Measurements from ENCODE around the gene PKNOX2. TPM values are rescaled to one million over a fixed set of nuclear protein-coding genes. Genes with fewer than 3 reads are reported as not detected.
A peak's percentile ranks its signal among the peaks of the same experiment; 100 is the strongest.

Gene PKNOX2
- total RNA-seq, 1 donor from 2014 or later = 0.63 TPM

DNA sequence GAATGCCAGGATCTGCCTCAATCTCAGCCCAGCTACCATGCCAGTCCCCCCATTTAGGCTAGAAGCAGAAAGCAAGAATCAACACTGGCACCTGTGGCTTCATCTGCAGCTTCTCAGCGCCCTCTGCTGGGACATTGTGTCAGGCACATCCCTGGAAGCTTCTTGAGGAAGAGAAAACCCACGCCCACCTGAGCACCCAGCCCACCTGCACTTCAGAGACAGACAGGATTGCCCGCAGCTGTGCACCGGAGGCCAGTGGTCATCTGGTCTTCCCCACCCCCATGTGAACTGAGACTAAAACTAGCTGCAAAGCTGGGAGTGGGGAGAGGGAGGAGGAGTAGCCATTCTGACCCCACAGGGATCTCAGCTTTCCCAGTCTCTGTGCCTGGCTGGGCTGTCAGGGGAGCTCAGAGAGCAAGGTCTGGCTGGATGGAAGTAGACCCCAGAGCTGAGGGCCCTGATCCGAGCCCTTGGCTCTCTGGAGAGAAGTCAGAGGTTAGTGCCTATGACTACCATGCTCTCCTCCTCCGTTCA is 264.7 kb downstream of the PKNOX2 start:
- DNase-seq (ENCODE audit: low spot score) (no peak), ATAC-seq (peak; percentile 65)

GRCh38 chr11:125429807-125430678 is 265.5 kb downstream of the PKNOX2 start:
- DNase-seq (ENCODE audit: low spot score) (no peak), ATAC-seq (no peak)

DNA sequence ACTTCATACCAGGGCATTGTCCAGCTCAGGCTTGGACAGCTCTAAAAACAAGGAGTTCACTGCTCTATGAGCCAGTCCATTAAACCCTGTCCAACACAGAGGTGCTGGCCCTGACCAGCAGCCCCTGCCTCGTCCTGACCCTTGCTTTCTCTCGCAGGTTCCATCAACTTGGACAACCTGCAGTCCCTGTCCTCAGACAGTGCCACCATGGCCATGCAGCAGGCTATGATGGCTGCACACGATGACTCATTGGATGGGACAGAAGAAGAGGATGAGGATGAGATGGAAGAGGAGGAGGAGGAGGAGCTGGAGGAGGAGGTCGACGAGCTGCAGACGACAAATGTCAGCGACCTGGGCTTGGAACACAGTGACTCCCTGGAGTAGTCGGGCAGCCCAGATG is 266.5 kb downstream of the PKNOX2 start:
- DNase-seq (ENCODE audit: low spot score) (no peak), ATAC-seq (no peak)

DNA sequence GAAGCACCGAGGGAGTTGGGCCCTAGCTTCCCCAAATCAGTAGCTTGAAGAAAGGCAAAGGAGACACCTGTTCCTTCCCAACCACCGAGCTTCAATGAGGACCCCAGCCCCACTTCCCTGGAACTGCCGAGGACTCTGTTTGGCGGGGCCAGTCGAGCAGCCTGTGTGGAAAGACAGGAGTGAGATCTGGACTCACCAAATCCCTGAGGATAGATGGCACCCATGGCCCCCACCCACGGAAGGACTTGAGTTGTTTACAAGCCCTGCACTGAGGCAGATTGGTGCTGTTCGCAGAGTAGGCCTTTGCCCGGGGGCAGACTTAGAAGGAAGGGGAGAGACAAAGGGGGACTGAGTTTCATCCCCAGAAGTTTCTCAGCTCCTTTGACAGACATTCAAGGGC is 266.9 kb downstream of the PKNOX2 start:
- no peak for ATAC-seq
- no peak for DNase-seq (ENCODE audit: low spot score)

GRCh38 chr11:125433454-125434121 is 269.0 kb downstream of the PKNOX2 start:
- ATAC-seq = peak; percentile 96
- DNase-seq (ENCODE audit: low spot score) = peak; percentile 59

- ATAC-seq = no peak
- no peak for DNase-seq (ENCODE audit: low spot score)
Measured at GRCh38 chr11:125435461-125436238, 271.1 kb downstream of the PKNOX2 start.

GRCh38 chr11:125441648-125442410 is 277.3 kb downstream of the PKNOX2 start:
- ATAC-seq (no peak), DNase-seq (ENCODE audit: low spot score) (no peak)

DNA sequence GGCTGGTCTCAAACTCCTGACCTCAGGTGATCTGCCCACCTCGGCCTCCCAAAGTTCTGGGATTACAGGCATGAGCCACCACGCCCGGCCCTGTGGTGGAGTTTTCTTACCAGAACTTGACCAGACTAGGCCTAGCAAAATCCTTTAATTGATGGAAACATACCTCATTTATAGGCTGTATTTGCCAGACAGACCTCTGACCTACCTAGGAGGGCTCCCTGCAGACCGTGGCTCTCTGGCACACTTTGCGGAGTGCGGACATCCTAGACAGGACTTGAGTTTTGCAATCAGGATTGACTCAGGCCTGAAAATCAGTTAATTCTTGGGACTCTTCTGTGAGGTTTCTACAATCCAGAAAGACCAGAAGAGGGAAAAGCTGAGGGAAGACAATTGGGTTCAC is 278.4 kb downstream of the PKNOX2 start:
- DNase-seq (ENCODE audit: low spot score) = no peak
- no peak for ATAC-seq

DNA sequence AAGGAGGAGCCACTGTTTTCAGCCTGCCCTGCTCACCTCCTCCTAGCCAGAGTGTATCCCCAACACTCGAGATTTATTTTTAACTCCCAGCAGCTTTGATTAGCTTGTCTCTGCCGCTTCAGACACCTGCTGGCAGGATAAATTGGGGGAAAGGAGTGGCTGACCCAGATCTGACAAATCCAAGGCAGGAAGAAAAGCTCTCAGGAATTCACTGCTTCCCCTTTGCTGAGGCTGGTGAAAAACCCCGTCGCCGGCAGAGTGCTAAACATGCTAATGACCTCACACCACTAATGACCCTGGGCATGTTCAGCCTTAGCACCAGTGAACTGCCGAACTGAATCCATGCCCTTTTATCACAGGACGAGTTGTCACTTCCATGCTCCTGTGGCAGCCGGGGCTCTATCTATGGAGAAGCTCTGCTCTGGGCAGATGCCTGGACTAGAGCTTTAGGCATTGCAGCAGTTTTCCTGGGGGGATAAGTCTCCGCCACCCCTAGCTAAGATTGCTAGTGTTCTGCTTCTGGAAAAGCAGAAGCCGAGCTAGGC is 279.3 kb downstream of the PKNOX2 start:
- DNase-seq (ENCODE audit: low spot score) = no peak
- ATAC-seq = no peak

- ATAC-seq (peak; percentile 29), DNase-seq (ENCODE audit: low spot score) (no peak)
Measured at GRCh38 chr11:125445731-125446130, 281.2 kb downstream of the PKNOX2 start.

GRCh38 chr11:125446279-125446678 is 281.7 kb downstream of the PKNOX2 start:
- no peak for DNase-seq (ENCODE audit: low spot score)
- ATAC-seq = peak; percentile 77

GRCh38 chr11:125447721-125448120 is 283.2 kb downstream of the PKNOX2 start:
- ATAC-seq = no peak
- no peak for DNase-seq (ENCODE audit: low spot score)

DNA sequence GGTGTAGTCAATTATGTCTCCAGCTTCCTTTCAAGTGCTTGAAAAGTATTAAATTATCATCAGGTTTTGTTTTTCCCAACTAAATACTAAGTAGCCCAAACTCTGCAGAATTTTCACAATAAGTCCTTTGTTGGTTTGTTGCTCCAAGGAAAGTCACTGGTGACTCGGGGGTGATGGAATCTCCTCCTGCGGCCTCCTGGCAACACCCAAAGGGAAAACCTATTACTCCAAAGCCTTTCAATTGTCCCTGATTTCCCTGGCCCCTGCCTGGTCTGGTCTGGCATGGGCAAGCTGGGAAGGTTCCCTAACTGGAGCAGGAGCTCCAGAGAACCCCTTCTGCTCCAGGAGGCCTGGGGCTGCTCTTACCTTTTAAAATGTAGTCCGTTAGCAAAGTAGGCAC is 283.6 kb downstream of the PKNOX2 start:
- ATAC-seq = no peak
- no peak for DNase-seq (ENCODE audit: low spot score)

- no peak for DNase-seq (ENCODE audit: low spot score)
- ATAC-seq = no peak
Measured at GRCh38 chr11:125449565-125449964, 285.0 kb downstream of the PKNOX2 start.

DNA sequence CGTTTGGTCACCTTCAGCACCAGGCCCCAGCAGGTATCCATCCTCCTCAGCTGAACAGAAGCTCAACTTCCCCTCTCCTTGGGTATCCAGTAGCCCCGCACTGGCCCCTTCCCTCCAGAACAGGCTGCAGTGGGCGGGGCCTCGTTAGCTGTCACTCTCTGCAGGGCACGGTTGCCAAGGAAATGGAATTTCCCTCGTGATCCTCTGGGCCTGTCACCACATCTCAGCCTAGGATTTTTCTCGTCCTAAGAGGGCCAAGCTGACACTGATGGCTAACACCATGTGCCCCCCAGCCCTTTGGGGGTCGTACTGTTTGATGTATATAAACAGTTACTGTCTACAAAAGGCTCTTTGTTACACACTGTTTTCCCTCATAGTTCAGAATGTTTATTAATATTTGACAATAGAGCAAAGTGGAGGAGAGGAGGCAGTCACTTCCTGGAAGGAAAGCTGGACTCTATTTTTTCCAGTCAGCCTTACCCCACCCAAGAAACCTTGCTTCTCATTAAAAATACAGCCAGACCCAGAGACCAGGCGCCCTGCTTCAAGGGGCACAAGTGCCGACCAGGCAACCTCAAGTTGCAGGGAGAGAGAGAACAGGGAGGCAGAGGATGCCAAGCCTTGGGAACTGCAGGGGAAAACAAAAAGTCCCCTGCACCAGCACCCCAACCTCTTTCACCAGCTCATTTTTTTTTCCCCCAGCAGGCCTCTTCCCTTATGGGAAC is 287.0 kb downstream of the PKNOX2 start:
- DNase-seq (ENCODE audit: low spot score) (no peak), ATAC-seq (peak; percentile 60)

GRCh38 chr11:125452125-125452470 is 287.5 kb downstream of the PKNOX2 start:
- no peak for DNase-seq (ENCODE audit: low spot score)
- no peak for ATAC-seq

GRCh38 chr11:125454047-125454446 is 289.5 kb downstream of the PKNOX2 start:
- ATAC-seq = no peak
- no peak for DNase-seq (ENCODE audit: low spot score)

DNA sequence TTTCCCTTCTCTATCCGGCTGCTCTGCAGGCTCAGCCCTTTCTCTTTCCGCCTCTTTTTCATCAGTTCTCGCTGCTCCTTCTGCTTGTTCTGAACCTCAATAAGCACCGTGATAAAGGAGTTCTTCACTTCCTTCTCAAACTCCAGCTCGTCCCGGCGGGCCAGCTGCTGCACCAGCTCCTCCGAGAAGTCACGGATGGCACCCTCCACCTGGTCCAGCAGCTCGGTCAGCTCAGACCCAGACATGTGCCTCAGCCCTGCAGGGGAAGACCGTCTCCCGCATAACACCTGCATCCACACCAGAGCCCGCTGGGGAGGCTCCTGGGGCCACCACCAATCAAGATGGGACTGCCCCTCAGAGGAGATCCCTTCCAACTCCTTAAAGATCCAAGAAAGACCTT is 291.3 kb downstream of the PKNOX2 start:
- DNase-seq (ENCODE audit: low spot score) (no peak), ATAC-seq (no peak)

GRCh38 chr11:125457814-125458343 is 293.3 kb downstream of the PKNOX2 start:
- DNase-seq (ENCODE audit: low spot score) (no peak), ATAC-seq (peak; percentile 53)

Measured in left lobe of liver (tissue), 2 donors.